HL-60 (cell line): Measurements from ENCODE around the gene AASS.

Experiments
- GABPA ChIP-seq: IDR thresholded peaks from 2 replicates; pipeline ENCODE4 v1.6.1; 2012; ENCODE audit warnings: low read depth
- POLR2AphosphoS5 ChIP-seq: IDR thresholded peaks from 2 replicates; pipeline ENCODE4 v1.6.1; 2012; ENCODE audit warnings: low read depth
- REST ChIP-seq: IDR thresholded peaks from 2 replicates; pipeline ENCODE4 v1.6.1; 2012; ENCODE audit warnings: low read depth; ENCODE audit not compliant: insufficient replicate concordance
- SPI1 ChIP-seq: IDR thresholded peaks from 2 replicates; pipeline ENCODE4 v1.6.1; 2012; ENCODE audit warnings: low read depth, mild to moderate bottlenecking, borderline replicate concordance
- TF ChIP-seq, protein P1 (sequence below): IDR thresholded peaks from one replicate; pipeline ENCODE4 v1.5.1; 2011; ENCODE audit warnings: low read length, control low read depth, inconsistent platforms; ENCODE audit not compliant: insufficient read depth

DNA sequence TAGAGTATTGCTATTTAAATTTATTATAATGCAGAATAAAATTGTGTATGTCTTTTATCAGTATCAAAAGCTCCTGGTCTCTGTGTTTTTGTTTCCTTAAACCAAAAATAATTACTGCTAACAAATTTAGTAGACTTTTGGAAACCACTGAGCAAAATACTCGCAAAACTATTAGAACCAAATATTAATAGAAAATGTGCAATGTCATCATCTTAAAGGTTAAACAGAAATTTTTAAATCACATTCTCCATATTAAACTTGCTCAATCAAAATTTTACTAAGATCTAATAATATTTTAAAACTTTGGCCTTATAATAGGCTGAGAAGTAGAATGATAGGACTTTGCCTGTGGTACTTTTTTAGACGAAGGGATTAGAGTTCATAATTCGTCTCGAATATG, 48.4 kb downstream of the AASS start:
- TF ChIP-seq, protein P1, sequence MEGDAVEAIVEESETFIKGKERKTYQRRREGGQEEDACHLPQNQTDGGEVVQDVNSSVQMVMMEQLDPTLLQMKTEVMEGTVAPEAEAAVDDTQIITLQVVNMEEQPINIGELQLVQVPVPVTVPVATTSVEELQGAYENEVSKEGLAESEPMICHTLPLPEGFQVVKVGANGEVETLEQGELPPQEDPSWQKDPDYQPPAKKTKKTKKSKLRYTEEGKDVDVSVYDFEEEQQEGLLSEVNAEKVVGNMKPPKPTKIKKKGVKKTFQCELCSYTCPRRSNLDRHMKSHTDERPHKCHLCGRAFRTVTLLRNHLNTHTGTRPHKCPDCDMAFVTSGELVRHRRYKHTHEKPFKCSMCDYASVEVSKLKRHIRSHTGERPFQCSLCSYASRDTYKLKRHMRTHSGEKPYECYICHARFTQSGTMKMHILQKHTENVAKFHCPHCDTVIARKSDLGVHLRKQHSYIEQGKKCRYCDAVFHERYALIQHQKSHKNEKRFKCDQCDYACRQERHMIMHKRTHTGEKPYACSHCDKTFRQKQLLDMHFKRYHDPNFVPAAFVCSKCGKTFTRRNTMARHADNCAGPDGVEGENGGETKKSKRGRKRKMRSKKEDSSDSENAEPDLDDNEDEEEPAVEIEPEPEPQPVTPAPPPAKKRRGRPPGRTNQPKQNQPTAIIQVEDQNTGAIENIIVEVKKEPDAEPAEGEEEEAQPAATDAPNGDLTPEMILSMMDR: no peak
- TF ChIP-seq POLR2AphosphoS5 (no peak), REST (no peak), GABPA (no peak), SPI1 (no peak)
